ENCODE data around the gene CNGA4.

CNGA4 gene

GRCh38 chr11:6238902-6239301, at the start of gene CNGA4:
TSS of gene CNGA4 (plus strand) at chr11:6239089. CDS start at chr11:6239207, 118 bp downstream.
- DNase-seq (ENCODE audit: low read depth in 4 of 4, low spot score in 1 of 4): no peak

GRCh38 chr11:6191742-6192141, 47.1 kb upstream of the CNGA4 start:
- no peak for DNase-seq (ENCODE audit: low read depth in 4 of 4, low spot score in 1 of 4)

GRCh38 chr11:6194065-6194581, 44.8 kb upstream of the CNGA4 start:
- DNase-seq (ENCODE audit: low read depth in 4 of 4, low spot score in 1 of 4): no peak

GRCh38 chr11:6196396-6196795, 42.5 kb upstream of the CNGA4 start:
- DNase-seq (ENCODE audit: low read depth in 4 of 4, low spot score in 1 of 4): no peak

- DNase-seq (ENCODE audit: low read depth in 4 of 4, low spot score in 1 of 4): no peak
Observed at GRCh38 chr11:6197466-6198200, 41.3 kb upstream of the CNGA4 start.

- no peak for DNase-seq (ENCODE audit: low read depth in 4 of 4, low spot score in 1 of 4)
Observed at GRCh38 chr11:6199174-6199810, 39.6 kb upstream of the CNGA4 start, which contains the start of gene OR52W1. TSS of gene OR52W1 (plus strand) at chr11:6199224. CDS start at chr11:6199224, 0 bp downstream.

GRCh38 chr11:6200975-6201374, 37.9 kb upstream of the CNGA4 start:
- no peak for DNase-seq (ENCODE audit: low read depth in 4 of 4, low spot score in 1 of 4)

- DNase-seq (ENCODE audit: low read depth in 4 of 4, low spot score in 1 of 4): no peak
Observed at GRCh38 chr11:6201481-6201880, 37.4 kb upstream of the CNGA4 start.

GRCh38 chr11:6202041-6202440, 36.8 kb upstream of the CNGA4 start:
- DNase-seq (ENCODE audit: low read depth in 4 of 4, low spot score in 1 of 4): no peak

GRCh38 chr11:6203327-6203726, 35.6 kb upstream of the CNGA4 start:
- no peak for DNase-seq (ENCODE audit: low read depth in 4 of 4, low spot score in 1 of 4)

GRCh38 chr11:6204706-6205105, 34.2 kb upstream of the CNGA4 start:
- DNase-seq (ENCODE audit: low read depth in 4 of 4, low spot score in 1 of 4): no peak

- no peak for DNase-seq (ENCODE audit: low read depth in 4 of 4, low spot score in 1 of 4)
Observed at GRCh38 chr11:6205366-6205765, 33.5 kb upstream of the CNGA4 start, which contains the start of gene C11orf42. TSS of gene C11orf42 (plus strand) at chr11:6205557. CDS start at chr11:6205616, 59 bp downstream.

- DNase-seq (ENCODE audit: low read depth in 4 of 4, low spot score in 1 of 4): no peak
Observed at GRCh38 chr11:6206456-6207180, 32.3 kb upstream of the CNGA4 start.

GRCh38 chr11:6209801-6210200, 29.1 kb upstream of the CNGA4 start:
- no peak for DNase-seq (ENCODE audit: low read depth in 4 of 4, low spot score in 1 of 4)

GRCh38 chr11:6210274-6210955, 28.5 kb upstream of the CNGA4 start:
- DNase-seq (ENCODE audit: low read depth in 4 of 4, low spot score in 1 of 4): no peak

- DNase-seq (ENCODE audit: low read depth in 4 of 4, low spot score in 1 of 4): no peak
Observed at GRCh38 chr11:6214530-6214929, 24.4 kb upstream of the CNGA4 start.

GRCh38 chr11:6216501-6216900, 22.4 kb upstream of the CNGA4 start:
- DNase-seq (ENCODE audit: low read depth in 4 of 4, low spot score in 1 of 4): no peak

GRCh38 chr11:6217722-6218121, 21.2 kb upstream of the CNGA4 start:
- DNase-seq (ENCODE audit: low read depth in 4 of 4, low spot score in 1 of 4): no peak

GRCh38 chr11:6219359-6219758, 19.5 kb upstream of the CNGA4 start:
- no peak for DNase-seq (ENCODE audit: low read depth in 4 of 4, low spot score in 1 of 4)

- no peak for DNase-seq (ENCODE audit: low read depth in 4 of 4, low spot score in 1 of 4)
Observed at GRCh38 chr11:6223854-6224253, 15.0 kb upstream of the CNGA4 start.

GRCh38 chr11:6224421-6224820, 14.5 kb upstream of the CNGA4 start:
- no peak for DNase-seq (ENCODE audit: low read depth in 4 of 4, low spot score in 1 of 4)

Measured in stimulated activated CD4-positive, alpha-beta T cell treated with anti-CD3 and anti-CD28 coated beads, Interleukin-1b, Interleukin-23, amount 100 ng/mL, for 24 hours (primary cell).